Astrocyte (in vitro differentiated cells and primary cell): ENCODE data around the gene PACS2.

Experiments used
- EZH2 ChIP-seq: IDR thresholded peaks from 2 replicates; pipeline ENCODE4 v1.6.1; 2012; ENCODE audit warnings: mild to moderate bottlenecking, low read length, inconsistent platforms; ENCODE audit not compliant: insufficient read depth
- TF ChIP-seq, protein P1 (sequence below): IDR thresholded peaks from 2 replicates; pipeline ENCODE4 v1.5.1; 2011; ENCODE audit warnings: low read depth, mild to moderate bottlenecking, inconsistent platforms, low read length, moderate library complexity; ENCODE audit not compliant: insufficient read depth

DNA sequence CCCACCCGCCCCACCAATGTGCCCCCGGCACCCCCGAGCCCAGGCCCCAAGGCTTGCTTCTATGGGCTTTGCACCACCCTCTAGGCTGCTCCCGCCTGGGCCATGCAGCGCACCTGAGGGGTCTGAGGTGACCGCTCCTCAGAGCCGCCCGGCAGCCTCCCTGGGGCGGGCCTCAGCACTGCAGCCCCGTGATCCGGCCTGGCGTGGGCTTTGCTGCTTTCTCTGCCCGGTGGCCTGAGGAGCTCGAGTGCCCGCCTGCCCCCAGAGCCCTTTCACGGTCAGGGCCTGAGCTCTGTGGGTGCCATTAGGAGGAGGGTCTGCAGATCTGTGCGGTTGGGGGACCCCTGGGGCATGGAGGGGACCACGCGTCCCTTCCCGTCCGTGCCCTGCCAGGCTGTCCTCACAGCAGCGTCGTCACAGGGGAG is 111.3 kb downstream of the PACS2 start:
- TF ChIP-seq, protein P1, sequence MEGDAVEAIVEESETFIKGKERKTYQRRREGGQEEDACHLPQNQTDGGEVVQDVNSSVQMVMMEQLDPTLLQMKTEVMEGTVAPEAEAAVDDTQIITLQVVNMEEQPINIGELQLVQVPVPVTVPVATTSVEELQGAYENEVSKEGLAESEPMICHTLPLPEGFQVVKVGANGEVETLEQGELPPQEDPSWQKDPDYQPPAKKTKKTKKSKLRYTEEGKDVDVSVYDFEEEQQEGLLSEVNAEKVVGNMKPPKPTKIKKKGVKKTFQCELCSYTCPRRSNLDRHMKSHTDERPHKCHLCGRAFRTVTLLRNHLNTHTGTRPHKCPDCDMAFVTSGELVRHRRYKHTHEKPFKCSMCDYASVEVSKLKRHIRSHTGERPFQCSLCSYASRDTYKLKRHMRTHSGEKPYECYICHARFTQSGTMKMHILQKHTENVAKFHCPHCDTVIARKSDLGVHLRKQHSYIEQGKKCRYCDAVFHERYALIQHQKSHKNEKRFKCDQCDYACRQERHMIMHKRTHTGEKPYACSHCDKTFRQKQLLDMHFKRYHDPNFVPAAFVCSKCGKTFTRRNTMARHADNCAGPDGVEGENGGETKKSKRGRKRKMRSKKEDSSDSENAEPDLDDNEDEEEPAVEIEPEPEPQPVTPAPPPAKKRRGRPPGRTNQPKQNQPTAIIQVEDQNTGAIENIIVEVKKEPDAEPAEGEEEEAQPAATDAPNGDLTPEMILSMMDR, result no peak
- TF ChIP-seq EZH2, result no peak
